HCT116 (cell line): ENCODE results near the gene POU2AF1. TPM values are rescaled to one million over a fixed set of nuclear protein-coding genes. Genes with fewer than 3 reads are reported as not detected.

Experiments
- ATAC-seq: fragments of 200-7000 bp; cut with Tn5 transposase; 2 replicates; pipeline ENCODE4 v1.9.1; 2020; ENCODE audit warnings: mild to moderate bottlenecking, moderate library complexity
- BruUV-seq: library from RNA; stranded (reverse); fragments of 400-500 nt; replicated peaks from 2 replicates; lab custom pipeline; 2021; lab: Mats Ljungman, UMichigan
- CTCF ChIA-PET: fragments of 300-600 bp; sonication (Branson Sonifier 250); formaldehyde crosslinking; loops from one replicate; lab custom pipeline; 2021; ENCODE audit warnings: antibody characterized with exemption; lab: Charles Lee
- POLR2A ChIA-PET: fragments of 300-600, 350-600 bp; sonication (Branson Sonifier 250); formaldehyde crosslinking; loops from one replicate; lab custom pipeline; 2021; ENCODE audit warnings: antibody characterized with exemption; lab: Charles Lee
- RAD21 ChIA-PET, 2 experiments: fragments of 300-600 bp; sonication (Branson Sonifier 250); formaldehyde crosslinking; loops; one replicate each; lab custom pipeline; 2023; ENCODE audit warnings: low total read pairs in 2 of 2; ENCODE audit not compliant: uncharacterized antibody in 2 of 2, unreplicated experiment in 2 of 2, low non-redundant PET in 1 of 2; lab: Charles Lee
- DNase-seq: peaks from one replicate; pipeline ENCODE4 v3.0.0-alpha.2; 2010; ENCODE audit warnings: low read depth, low spot score
- H2AFZ ChIP-seq: fragments of 200-600 bp; shearing (Covaris generic), sonication (generic); 2 replicates; pipeline ENCODE4 v1.6.1; 2017; ENCODE audit warnings: low read depth, mixed run types, mixed read lengths, antibody characterized with exemption, low read length; ENCODE audit not compliant: poor library complexity, severe bottlenecking
- H3K27ac ChIP-seq: 2 replicates; pipeline ENCODE4 v1.5.1; 2012; ENCODE audit warnings: low read depth, low read length
- H3K27me3 ChIP-seq: fragments of 200-600 bp; sonication (generic); 2 replicates; pipeline ENCODE4 v1.6.1; 2016; ENCODE audit warnings: mixed run types, low read length, mixed read lengths; ENCODE audit not compliant: insufficient read depth
- H3K36me3 ChIP-seq, 2 experiments: fragments of 200-500 bp in 1 of 2; fragments of 200-600 bp in 1 of 2; sonication (Bioruptor generic) in 1 of 2; sonication (generic) in 1 of 2; 2 replicates each; pipeline versions ENCODE4 v1.5.1 to v1.6.1; 2014 to 2016; ENCODE audit warnings: low read length in 2 of 2, inconsistent platforms in 1 of 2, mixed read lengths in 1 of 2, mixed run types in 1 of 2; ENCODE audit not compliant: insufficient read depth in 2 of 2, control insufficient read depth in 1 of 2
- H3K4me1 ChIP-seq, 2 experiments: fragments of 200-600 bp in 1 of 2; sonication (generic) in 1 of 2; 2 replicates each; pipeline versions ENCODE4 v1.5.1 to v1.6.1; 2012 to 2017; ENCODE audit warnings: low read length in 2 of 2, inconsistent platforms in 1 of 2, mild to moderate bottlenecking in 1 of 2, mixed read lengths in 1 of 2, mixed run types in 1 of 2, moderate library complexity in 1 of 2; ENCODE audit not compliant: insufficient read depth in 2 of 2, control insufficient read depth in 1 of 2
- H3K4me2 ChIP-seq: fragments of 200-600 bp; sonication (generic); 2 replicates; pipeline ENCODE4 v1.6.1; 2017; ENCODE audit warnings: mixed run types, low read length, mixed read lengths
- H3K4me3 ChIP-seq, 2 experiments: fragments of 200-600 bp in 1 of 2; sonication (generic) in 1 of 2; replicated peaks in 1 of 2; 2 replicates each; pipeline ENCODE4 v1.5.1; 2011 to 2016; ENCODE audit warnings: low read length in 2 of 2, control low read depth in 1 of 2, low read depth in 1 of 2, mild to moderate bottlenecking in 1 of 2, mixed read lengths in 1 of 2, mixed run types in 1 of 2
- H3K79me2 ChIP-seq: fragments of 200-600 bp; sonication (generic); 2 replicates; pipeline ENCODE4 v1.6.1; 2017; ENCODE audit warnings: mild to moderate bottlenecking, mixed run types, low read length, moderate library complexity, mixed read lengths; ENCODE audit not compliant: insufficient read depth
- H3K9ac ChIP-seq: fragments of 200-600 bp; sonication (generic); 2 replicates; pipeline ENCODE4 v1.6.1; 2016; ENCODE audit warnings: low read length, mixed read lengths
- H3K9me2 ChIP-seq: fragments of 200-600 bp; sonication (generic), shearing (Covaris generic); 2 replicates; pipeline ENCODE4 v1.6.1; 2017; ENCODE audit warnings: mixed run types, mild to moderate bottlenecking, moderate library complexity; ENCODE audit not compliant: insufficient read depth
- H3K9me3 ChIP-seq, 2 experiments: fragments of 200-500 bp in 1 of 2; fragments of 200-600 bp in 1 of 2; sonication (Bioruptor generic) in 1 of 2; sonication (generic) in 1 of 2; 2 replicates each; pipeline ENCODE4 v1.6.1; 2014 to 2017; ENCODE audit warnings: low read length in 2 of 2, mixed read lengths in 2 of 2, inconsistent platforms in 1 of 2, low read depth in 1 of 2, mild to moderate bottlenecking in 1 of 2, mixed run types in 1 of 2, moderate library complexity in 1 of 2; ENCODE audit not compliant: control insufficient read depth in 1 of 2, insufficient read depth in 1 of 2
- H4K20me1 ChIP-seq: fragments of 200-600 bp; sonication (generic), shearing (Covaris generic); 2 replicates; pipeline ENCODE4 v1.6.1; 2017; ENCODE audit warnings: mixed run types, mild to moderate bottlenecking, moderate library complexity; ENCODE audit not compliant: insufficient read depth
- CTCF ChIP-seq, 3 experiments: fragments of 200-600 bp in 1 of 3; sonication (generic) in 1 of 3; IDR thresholded peaks in 2 of 3; conservative IDR thresholded peaks in 1 of 3; 2 replicates each; pipeline ENCODE4 v1.5.1; 2012 to 2017; ENCODE audit warnings: low read depth in 2 of 3, low read length in 2 of 3, antibody characterized with exemption in 1 of 3, borderline replicate concordance in 1 of 3, control low read depth in 1 of 3, mild to moderate bottlenecking in 1 of 3, mixed read lengths in 1 of 3, mixed run types in 1 of 3, moderate library complexity in 1 of 3; ENCODE audit not compliant: insufficient read depth in 1 of 3
- EGR1 ChIP-seq: IDR thresholded peaks from 2 replicates; pipeline ENCODE4 v1.6.1; 2012; ENCODE audit warnings: low read depth
- EZH2 ChIP-seq: fragments of 200-600 bp; sonication (generic); IDR thresholded peaks from 2 replicates; pipeline ENCODE4 v1.6.1; 2017; ENCODE audit warnings: antibody characterized with exemption, mixed run types
- FOSL1 ChIP-seq: IDR thresholded peaks from 2 replicates; pipeline ENCODE4 v1.6.1; 2012; ENCODE audit warnings: low read depth
- JUND ChIP-seq: IDR thresholded peaks from 2 replicates; pipeline ENCODE4 v1.6.1; 2012
- POLR2A ChIP-seq: IDR thresholded peaks from 2 replicates; pipeline ENCODE4 v1.7.0; 2011; ENCODE audit warnings: borderline replicate concordance; ENCODE audit not compliant: insufficient read depth, insufficient read length; ENCODE audit errors: extremely low read depth
- RAD21 ChIP-seq: IDR thresholded peaks from 2 replicates; pipeline ENCODE4 v1.6.1; 2012; ENCODE audit warnings: low read depth, mild to moderate bottlenecking
- REST ChIP-seq: IDR thresholded peaks from 2 replicates; pipeline ENCODE4 v1.6.1; 2012; ENCODE audit warnings: low read depth
- SP1 ChIP-seq: IDR thresholded peaks from 2 replicates; pipeline ENCODE4 v1.6.1; 2012; ENCODE audit warnings: low read depth
- intact Hi-C: fragments of 100-400 bp; cut with micrococcal nuclease; formaldehyde crosslinking; loops from 2 replicates; pipeline ENCODE4 v1.10.0; 2022
- total RNA-seq: library from RNA; stranded (reverse); gene quantifications from one replicate; pipeline ENCODE4 v1.2.1, GENCODE V29; 2021; ENCODE audit not compliant: unreplicated experiment
- TF ChIP-seq, protein P1 (sequence below): IDR thresholded peaks from 2 replicates; pipeline ENCODE4 v1.6.1; 2012

Gene POU2AF1
- total RNA-seq, 1 experiment from 2014 or later = 0.17 TPM

DNA sequence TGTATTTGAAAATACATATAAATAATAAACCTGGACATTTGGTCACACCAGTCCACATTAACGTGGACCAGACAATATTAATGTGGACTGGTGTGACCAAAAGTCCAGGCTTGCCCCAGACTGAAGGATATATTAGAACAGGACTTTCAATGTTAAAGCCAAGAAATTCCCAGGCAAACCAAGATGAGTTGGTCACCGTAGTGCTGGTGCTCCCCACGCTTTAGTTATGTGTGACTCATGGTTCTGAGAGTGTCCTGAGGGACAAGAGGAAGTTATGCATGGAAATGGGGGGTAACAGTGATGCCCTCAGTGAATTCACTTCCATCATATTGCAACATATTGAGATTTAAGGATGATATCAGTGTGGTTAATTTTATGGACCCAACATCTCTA, 31.4 kb downstream of the POU2AF1 start:
- H3K9me2 ChIP-seq = no peaks in the 10 kb centered on the region
- no TSS peak for BruUV-seq
- RAD21 ChIA-PET = no interaction called here
- POLR2A ChIA-PET = no interaction called here
- no peak overlapping the region for H3K27ac ChIP-seq
- H3K4me3 ChIP-seq = no peak overlapping the region
- no peak overlapping the region for H2AFZ ChIP-seq
- no peaks in the 10 kb centered on the region for H3K36me3 ChIP-seq
- no peak for TF ChIP-seq SP1
- TF ChIP-seq, protein P1, sequence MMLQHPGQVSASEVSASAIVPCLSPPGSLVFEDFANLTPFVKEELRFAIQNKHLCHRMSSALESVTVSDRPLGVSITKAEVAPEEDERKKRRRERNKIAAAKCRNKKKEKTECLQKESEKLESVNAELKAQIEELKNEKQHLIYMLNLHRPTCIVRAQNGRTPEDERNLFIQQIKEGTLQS = no peak
- no peak for TF ChIP-seq POLR2A
- no peak for TF ChIP-seq FOSL1
- TF ChIP-seq RAD21 = no peak
- H3K9me3 ChIP-seq = no peaks in the 10 kb centered on the region
- ATAC-seq (no peak), DNase-seq (no peak)
- CTCF ChIA-PET = no interaction called here
- H3K9ac ChIP-seq = no peak overlapping the region
- no peaks in the 10 kb centered on the region for H4K20me1 ChIP-seq
- intact Hi-C loops = no loop called here
- peaks cover 11% of the 10 kb centered on the region; the same call in 1 of the 2 replicates for H3K27me3 ChIP-seq
- H3K4me1 ChIP-seq = no peaks in the 10 kb centered on the region
- H3K79me2 ChIP-seq = no peaks in the 10 kb centered on the region
- H3K4me2 ChIP-seq = no peak overlapping the region

DNA sequence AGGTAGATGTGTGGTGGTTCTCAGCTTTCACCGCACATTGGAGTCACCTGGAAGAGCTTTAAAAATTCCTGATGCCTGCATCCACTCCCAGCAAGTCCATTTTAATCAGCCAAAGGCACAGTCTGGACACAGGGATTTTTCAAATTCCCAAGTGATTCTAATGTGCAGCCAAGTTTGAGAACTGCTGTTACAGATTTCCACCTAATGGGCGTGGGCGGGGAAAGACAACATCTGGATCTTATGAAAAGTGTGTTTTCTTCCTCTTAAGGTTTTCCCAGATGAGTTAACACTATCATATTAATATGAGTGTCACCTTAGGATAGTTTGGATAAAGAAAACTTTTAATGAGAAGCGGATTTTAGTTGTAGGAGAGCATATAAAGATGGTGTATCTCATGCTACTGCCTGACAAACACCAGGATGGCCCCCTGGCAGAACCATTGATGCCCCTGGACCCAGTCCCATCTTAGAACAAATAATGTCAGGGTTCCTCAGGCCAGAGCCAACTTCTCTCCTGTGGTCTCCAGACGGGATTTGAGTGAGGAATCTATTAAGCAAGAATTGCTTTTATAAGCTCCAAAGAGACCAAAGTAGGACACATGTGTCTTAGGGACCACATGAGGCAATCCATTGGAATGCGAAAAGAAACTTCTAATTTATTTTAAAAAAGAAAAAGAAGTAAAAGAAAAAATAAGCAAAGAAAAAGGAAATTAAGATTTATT, 31.9 kb downstream of the POU2AF1 start:
- no peak overlapping the region for H3K27ac ChIP-seq
- no peak overlapping the region for H3K4me3 ChIP-seq
- no peaks in the 10 kb centered on the region for H3K79me2 ChIP-seq
- no peak overlapping the region for H2AFZ ChIP-seq
- no peaks in the 10 kb centered on the region for H3K36me3 ChIP-seq
- H3K4me2 ChIP-seq = no peak overlapping the region
- H4K20me1 ChIP-seq = no peaks in the 10 kb centered on the region
- no peaks in the 10 kb centered on the region for H3K4me1 ChIP-seq
- no peak overlapping the region for H3K9ac ChIP-seq
- no TSS peak for BruUV-seq
- POLR2A ChIA-PET = no interaction called here
- no peaks in the 10 kb centered on the region for H3K9me3 ChIP-seq
- intact Hi-C loops = no loop called here
- ATAC-seq = no peak
- CTCF ChIA-PET = no interaction called here
- TF ChIP-seq SP1 (no peak), JUND (no peak), POLR2A (no peak), EGR1 (no peak), REST (no peak), EZH2 (no peak), CTCF (IDR thresholded peaks at IDR 0.05 in 2 of 3, conservative IDR thresholded peaks at IDR 0.05 in 1 of 3; ENCODE audit: borderline replicate concordance in 1 of 3, insufficient read depth in 1 of 3, low read depth in 2 of 3, low read length in 2 of 3) (no peak)
- no peak for DNase-seq
- no peaks in the 10 kb centered on the region for H3K9me2 ChIP-seq
- RAD21 ChIA-PET = no interaction called here
- H3K27me3 ChIP-seq = peaks cover 14% of the 10 kb centered on the region; the same call in 1 of the 2 replicates
